GM12872 (cell line): ENCODE measurements around the gene DOK4.

ENCODE experiments used
- TF ChIP-seq, protein P1 (sequence below): IDR thresholded peaks from 3 replicates; pipeline ENCODE4 v1.5.1; 2011; ENCODE audit warnings: low read depth, mild to moderate bottlenecking, low read length, moderate library complexity; ENCODE audit not compliant: insufficient read depth

DOK4 gene

DNA sequence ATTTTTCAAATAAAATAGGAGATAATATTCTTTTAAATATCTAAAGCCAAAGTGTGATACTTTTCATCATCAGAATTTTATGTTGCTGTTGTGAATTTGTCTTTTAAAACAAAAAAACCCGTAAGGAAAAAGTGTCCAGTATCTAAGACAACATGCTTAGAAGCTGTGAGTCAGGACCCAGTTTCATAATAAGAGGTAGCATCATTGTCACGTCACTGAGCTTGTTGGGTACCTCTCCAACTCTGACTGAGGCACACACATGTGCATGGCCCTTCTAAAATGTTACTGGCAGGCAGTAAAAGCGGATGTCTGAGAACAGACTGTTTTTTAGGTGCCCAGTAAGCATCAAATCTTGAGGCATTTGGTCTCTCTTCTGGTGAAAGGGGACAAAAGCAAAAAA, 41.6 kb downstream of the DOK4 start:
- TF ChIP-seq, protein P1, sequence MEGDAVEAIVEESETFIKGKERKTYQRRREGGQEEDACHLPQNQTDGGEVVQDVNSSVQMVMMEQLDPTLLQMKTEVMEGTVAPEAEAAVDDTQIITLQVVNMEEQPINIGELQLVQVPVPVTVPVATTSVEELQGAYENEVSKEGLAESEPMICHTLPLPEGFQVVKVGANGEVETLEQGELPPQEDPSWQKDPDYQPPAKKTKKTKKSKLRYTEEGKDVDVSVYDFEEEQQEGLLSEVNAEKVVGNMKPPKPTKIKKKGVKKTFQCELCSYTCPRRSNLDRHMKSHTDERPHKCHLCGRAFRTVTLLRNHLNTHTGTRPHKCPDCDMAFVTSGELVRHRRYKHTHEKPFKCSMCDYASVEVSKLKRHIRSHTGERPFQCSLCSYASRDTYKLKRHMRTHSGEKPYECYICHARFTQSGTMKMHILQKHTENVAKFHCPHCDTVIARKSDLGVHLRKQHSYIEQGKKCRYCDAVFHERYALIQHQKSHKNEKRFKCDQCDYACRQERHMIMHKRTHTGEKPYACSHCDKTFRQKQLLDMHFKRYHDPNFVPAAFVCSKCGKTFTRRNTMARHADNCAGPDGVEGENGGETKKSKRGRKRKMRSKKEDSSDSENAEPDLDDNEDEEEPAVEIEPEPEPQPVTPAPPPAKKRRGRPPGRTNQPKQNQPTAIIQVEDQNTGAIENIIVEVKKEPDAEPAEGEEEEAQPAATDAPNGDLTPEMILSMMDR = no peak

DNA sequence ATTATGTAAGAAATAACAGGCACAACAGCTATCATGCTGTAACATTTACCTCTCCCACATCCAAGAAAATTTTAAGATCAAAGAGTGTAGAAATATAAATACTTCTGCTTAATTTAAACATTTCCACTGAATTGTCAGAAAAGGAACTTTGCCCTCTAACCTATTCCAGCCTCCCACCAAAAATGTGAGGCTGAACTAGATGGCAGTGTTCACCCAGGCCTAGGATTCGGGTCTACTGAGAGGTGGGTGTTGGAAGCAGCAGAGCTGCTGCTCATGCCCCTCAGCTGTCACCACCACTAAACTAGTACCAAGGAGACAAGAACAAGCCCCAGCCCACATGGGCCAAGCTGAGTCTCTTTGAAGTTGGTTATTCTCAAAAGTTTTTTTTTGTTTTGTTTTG, 50.5 kb downstream of the DOK4 start:
- TF ChIP-seq, protein P1 = no peak

DNA sequence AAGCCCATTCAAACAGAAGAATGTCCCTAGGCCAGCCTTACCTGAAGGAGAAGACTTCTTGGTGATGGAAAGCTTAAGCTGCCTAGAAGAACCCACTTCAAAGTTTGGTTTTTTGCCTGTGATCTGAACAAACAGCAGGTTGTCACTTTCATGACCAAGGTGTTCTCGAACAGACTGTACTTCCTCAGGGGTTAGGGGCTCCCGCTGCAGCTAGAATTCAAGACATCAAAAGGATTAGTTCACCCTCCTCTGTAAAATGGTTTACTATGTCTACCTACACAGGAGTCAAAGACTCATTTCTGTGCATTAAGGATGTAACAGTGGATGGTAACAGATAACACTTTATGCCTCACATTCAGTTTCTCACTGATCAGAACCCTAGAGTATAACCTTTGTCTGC, 52.3 kb downstream of the DOK4 start:
- TF ChIP-seq, protein P1 = no peak

DNA sequence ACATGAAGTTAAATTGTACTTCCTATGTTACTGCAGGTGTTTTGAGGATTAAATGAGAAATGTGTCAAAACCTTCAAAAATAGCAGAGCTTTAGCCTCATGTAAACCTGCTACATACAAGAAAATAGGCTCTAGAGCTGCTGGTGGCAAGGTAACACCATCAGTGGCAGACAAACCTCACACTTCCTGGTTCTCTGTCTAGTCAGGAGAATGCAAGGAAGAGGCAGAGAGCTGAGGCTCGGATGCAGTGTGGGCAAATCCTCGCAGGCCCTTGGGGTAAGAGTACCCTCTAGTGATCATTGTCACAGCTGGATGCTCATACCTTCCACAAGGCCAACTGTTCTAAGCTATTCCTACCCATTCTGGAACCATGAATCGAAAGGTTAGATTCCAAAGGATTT, 53.3 kb downstream of the DOK4 start:
- TF ChIP-seq, protein P1 = no peak

DNA sequence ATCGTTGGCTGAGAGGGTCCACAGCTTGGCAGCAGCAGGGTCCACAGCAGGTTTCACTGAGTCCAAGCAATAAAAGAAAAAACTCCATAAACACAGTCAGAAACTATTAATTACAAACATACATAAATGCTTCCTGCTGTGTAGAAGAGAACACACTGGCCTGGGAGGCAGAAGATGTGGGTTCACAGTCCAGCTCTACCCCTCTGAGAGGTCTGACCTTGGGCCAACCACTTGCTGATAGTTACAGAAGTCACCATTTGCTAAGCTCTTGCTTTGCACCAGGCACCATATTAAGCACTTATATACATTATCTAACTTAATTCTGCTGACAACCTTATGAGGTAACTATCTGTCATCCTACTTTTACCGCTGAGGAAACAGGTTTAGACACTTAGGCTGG, 53.8 kb downstream of the DOK4 start:
- TF ChIP-seq, protein P1 = no peak

DNA sequence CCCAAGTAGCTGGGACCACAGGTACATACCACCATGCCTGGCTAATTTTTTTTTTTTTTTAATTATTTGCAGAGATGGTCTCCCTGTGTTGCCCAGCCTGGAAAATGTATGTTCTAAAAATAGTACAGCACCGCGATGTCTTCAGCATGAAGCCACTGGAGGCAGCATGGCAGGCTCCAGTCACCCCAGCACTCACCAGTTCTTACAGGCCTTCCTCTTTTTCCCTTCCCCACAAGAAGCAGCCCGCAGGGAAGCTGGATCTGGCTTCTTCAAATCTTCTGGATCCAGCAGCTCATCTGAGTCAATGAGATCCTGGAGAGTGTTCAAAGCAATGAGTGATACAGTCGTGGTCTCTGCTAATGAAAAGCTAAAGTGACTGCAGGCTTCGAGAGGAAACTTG, 55.3 kb downstream of the DOK4 start:
- TF ChIP-seq, protein P1 = no peak

DNA sequence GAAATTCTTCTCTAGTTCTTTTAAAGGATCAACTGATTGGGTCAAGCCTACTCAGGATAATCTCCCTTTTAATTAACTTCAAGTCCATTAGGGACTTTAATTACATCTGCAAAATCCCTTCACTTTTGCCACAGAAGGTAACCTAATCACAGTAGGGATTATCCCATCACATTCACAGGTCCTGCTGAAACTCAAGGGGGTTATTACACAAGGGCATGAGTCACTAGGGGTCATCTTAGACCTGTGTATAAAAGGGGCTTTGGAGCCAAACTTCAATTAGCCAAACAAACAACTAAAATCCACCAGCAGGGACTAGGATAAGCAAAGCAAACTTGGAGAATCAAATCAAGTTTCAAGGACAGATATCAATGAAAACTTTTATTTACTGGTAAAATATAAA, 58.5 kb downstream of the DOK4 start:
- TF ChIP-seq, protein P1 = no peak

DNA sequence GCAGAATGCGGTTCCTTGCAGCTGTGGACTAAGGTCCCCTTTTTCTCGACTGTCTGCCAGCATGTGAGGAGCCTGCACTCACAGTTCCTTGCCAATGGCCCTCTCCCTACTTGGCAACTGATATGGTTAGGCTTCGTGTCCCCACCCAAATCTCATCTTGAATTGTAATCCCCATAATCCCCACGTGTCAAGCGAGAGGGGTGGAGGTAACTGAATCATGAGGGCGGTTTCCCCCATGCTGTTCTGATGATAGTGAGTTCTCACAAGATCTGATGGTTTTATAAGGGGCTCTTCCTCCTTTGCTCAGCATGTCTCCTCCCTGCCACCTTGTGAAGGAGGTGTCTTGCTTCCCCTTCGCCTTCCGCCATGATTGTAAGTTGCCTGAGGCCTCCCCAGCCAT, 59.0 kb downstream of the DOK4 start:
- TF ChIP-seq, protein P1 = no peak
